GM06990 (cell line): ENCODE results near the gene AKR1C3.

Source experiments
- DNase-seq: peaks from one replicate; pipeline ENCODE4 v3.0.0-alpha.2; 2011; ENCODE audit not compliant: insufficient read length; ENCODE audit errors: extremely low read depth
- H3K27me3 ChIP-seq: replicated peaks from 2 replicates; pipeline ENCODE4 v1.6.0; 2011; ENCODE audit warnings: low read length; ENCODE audit not compliant: control insufficient read depth, insufficient read depth
- H3K36me3 ChIP-seq: 2 replicates; pipeline ENCODE4 v1.5.1; 2011; ENCODE audit warnings: low read length; ENCODE audit not compliant: control insufficient read depth, insufficient read depth
- H3K4me3 ChIP-seq: replicated peaks from 2 replicates; pipeline ENCODE4 v1.5.1; 2011; ENCODE audit warnings: low read depth, mild to moderate bottlenecking, control low read depth, low read length
- TF ChIP-seq, protein P1 (sequence below): IDR thresholded peaks from 2 replicates; pipeline ENCODE4 v1.5.1; 2011; ENCODE audit warnings: low read length, control low read depth, mild to moderate bottlenecking, inconsistent platforms; ENCODE audit not compliant: insufficient read depth, poor library complexity, severe bottlenecking

The AKR1C3 gene

DNA sequence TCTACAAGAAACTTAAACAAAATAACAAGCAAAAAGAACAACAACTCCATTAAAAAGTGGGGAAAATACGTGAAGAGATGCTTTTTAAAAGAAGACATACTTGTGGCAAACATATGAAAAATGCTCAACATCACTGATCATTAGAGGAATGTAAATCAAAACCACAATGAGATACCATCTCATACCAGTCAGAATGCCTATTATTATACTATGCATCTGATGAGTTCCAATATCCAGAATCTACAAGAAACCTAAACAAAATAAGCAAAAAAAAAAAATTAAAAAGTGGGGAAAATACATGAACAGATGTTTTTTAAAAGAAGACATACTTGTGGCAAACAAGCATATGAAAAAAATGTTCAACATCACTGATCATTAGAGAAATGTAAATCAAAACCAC lies 29.6 kb upstream of the AKR1C3 start:
- H3K4me3 ChIP-seq, result no peak overlapping the region
- H3K36me3 ChIP-seq, result no peaks in the 10 kb centered on the region
- TF ChIP-seq, protein P1, sequence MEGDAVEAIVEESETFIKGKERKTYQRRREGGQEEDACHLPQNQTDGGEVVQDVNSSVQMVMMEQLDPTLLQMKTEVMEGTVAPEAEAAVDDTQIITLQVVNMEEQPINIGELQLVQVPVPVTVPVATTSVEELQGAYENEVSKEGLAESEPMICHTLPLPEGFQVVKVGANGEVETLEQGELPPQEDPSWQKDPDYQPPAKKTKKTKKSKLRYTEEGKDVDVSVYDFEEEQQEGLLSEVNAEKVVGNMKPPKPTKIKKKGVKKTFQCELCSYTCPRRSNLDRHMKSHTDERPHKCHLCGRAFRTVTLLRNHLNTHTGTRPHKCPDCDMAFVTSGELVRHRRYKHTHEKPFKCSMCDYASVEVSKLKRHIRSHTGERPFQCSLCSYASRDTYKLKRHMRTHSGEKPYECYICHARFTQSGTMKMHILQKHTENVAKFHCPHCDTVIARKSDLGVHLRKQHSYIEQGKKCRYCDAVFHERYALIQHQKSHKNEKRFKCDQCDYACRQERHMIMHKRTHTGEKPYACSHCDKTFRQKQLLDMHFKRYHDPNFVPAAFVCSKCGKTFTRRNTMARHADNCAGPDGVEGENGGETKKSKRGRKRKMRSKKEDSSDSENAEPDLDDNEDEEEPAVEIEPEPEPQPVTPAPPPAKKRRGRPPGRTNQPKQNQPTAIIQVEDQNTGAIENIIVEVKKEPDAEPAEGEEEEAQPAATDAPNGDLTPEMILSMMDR, result no peak
- DNase-seq, result no peak
- no peaks in the 10 kb centered on the region for H3K27me3 ChIP-seq

DNA sequence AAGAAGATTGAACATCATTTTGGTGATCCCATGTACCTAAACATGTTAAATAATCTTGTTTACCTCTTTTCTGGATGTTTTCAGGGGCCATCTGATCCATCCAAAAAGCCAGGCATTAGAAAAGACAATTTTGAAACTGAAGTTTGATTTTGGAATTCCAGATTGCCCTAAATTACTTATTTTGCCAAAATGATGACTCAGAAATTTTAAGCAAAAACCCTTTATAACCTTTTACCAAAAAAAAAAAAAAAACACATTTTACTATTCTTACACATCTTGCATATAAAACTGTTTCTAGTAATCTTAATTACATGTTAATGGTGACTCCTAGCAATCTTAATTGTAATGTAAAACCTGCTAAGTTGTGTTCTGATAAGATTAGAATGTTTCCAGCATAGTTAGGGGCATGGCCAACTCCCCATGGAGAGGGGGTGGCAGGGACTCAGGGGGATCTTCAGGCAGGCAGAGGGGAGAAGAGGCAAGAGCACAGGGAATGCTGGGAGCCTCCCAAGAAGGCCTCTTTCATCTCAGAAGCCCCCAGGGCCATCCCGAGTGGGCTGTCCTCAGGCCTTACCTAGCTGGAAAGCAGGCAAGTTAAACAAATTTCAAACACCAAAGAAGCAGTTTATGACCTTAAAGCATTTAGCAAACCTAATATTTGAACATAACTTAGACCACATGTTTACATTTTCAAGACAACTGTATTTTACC lies 25.8 kb upstream of the AKR1C3 start:
- TF ChIP-seq, protein P1, result no peak
- Histone ChIP-seq H3K36me3 (no peaks in the 10 kb centered on the region), H3K27me3 (no peaks in the 10 kb centered on the region), H3K4me3 (no peak overlapping the region)
- no peak for DNase-seq

DNA sequence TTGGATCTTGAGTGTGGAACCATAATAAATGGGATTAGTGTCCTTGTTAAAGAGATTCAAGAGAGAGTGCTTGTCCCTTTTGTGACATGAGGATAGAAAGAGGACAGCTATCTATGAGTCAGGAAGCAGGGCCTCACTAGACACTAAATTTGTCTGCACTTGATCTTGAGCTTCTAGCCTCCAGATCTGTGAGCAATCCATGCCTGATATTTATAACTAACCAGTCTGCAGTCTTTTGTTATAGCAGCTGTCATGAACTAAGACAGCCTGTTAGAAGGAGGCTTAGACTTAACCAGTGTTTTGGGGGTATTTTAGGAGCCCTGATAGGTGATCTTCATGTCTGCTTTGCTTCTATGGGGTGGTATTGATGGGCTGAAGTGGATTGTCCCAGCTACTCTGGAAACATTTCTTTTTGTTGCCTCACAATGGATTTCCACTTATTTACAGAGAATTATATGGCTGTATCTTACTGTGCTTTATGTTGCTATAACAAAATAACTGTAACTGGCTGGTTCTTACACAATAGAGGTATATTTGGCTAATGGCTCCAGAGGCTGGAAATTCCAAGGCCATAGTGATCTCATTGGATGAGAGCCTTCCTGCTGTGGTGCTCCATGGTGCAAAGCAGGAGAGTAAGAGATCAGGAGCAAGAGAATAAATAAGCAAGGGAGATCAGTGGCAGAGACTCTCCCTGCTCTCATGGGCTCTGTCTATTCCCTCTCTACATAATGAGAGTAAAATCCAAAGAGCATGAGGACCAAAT lies 23.4 kb upstream of the AKR1C3 start:
- TF ChIP-seq, protein P1, result no peak
- no peak for DNase-seq
- H3K36me3 ChIP-seq, result no peaks in the 10 kb centered on the region
- H3K27me3 ChIP-seq, result no peaks in the 10 kb centered on the region
- no peak overlapping the region for H3K4me3 ChIP-seq

DNA sequence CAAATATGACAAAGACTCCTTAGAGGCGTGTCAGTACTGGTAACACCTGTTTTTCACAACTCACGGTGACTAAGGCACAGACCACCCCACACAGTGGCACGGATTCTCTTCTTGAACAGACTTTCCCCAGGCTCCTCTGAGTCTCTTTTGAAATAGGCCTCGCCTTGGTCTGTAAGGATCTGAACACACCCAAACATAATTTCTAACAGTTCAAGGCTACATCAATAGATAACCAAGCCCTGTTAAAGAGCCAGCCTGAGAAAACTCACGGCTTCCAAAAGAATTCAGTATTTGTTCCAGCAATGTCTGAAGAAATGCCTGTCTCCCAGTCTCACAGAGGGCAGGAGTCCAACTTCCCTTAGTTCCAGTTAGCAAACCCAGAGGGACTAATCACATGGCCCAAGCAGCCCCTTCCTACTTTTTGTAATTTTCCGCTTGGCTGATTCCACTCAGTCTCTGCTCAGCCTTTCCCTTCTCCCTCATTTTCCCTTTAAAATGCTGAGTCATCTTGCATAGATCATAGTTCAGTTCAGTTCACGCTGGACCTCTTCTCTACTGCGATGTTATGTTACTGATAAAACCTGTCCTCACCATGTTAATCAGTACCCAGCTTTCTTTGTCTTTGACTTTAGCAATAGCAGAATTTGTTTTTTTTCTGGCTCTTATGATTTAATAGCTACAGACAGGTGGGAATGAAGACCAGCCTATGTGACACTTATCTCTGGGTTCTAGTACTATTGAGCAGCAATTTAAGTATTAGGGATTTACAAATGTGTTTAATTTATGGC lies 22.6 kb upstream of the AKR1C3 start:
- H3K4me3 ChIP-seq, result no peak overlapping the region
- TF ChIP-seq, protein P1, result no peak
- no peaks in the 10 kb centered on the region for H3K27me3 ChIP-seq
- no peak for DNase-seq
- H3K36me3 ChIP-seq, result no peaks in the 10 kb centered on the region

DNA sequence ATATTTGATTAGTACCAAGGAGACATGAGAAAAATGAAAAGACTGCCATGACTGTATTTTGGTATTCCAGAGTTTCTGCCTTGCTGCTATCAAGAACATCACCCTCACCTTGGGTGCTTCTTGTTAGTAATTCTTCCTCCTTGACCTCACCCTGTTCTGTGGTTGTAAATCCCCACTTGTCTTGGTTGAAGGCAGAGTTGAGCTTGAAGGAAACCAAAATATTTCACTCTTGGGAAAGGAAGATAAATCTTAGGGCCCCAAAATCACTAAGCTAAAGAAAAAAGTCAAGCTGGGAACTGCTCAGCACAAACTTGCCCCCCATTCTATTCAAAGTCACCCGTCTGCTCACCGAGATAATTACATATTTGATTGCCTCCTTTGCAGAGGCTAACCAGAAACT lies 20.6 kb upstream of the AKR1C3 start:
- no peak overlapping the region for H3K4me3 ChIP-seq
- H3K36me3 ChIP-seq, result no peaks in the 10 kb centered on the region
- no peak for DNase-seq
- TF ChIP-seq, protein P1, result no peak
- no peaks in the 10 kb centered on the region for H3K27me3 ChIP-seq
